ENCODE data around the gene BYSL.

Gene BYSL

GRCh38 chr6:41921712-41921998 is 356 bp downstream of the BYSL start:
- peak overlapping the region; percentile 95 for H3K4me3 ChIP-seq (ENCODE audit: low read length)
- no peaks in the 10 kb centered on the region for H3K9me2 ChIP-seq (replicated peaks; ENCODE audit: control insufficient read depth, low read length)

DNA sequence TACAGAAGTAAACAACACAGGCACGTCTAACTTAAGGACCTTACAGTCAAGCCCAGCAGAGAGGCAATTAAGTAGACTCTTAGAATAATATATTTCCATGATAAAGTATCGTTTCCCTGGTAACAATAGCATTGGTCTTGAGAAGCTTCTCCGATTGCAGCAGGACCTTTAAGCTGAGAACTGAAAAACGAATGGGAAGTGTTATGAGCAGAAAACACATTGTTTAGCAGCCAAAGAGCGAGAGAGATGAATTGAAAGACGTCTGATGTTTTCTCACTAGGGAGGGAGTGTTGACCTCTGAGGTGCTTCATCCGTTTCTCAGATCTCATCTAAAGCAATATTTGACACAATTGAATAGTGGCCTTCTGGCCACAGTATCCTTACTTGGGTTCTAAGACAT is 855 bp downstream of the BYSL start:
- 0 out of 2 replicates have a peak, but pooled peaks cover 4% of the 10 kb centered on the region for H3F3A ChIP-seq (ENCODE audit: control insufficient read depth, insufficient read depth)
- no peaks in the 10 kb centered on the region for H3K9me3 ChIP-seq (ENCODE audit: control insufficient read depth, insufficient read depth, low read length)
- peak overlapping the region; percentile 95 for H3K4me3 ChIP-seq (ENCODE audit: low read length)
- no peaks in the 10 kb centered on the region for H3K9me2 ChIP-seq (replicated peaks; ENCODE audit: control insufficient read depth, low read length)
- H3K4me2 ChIP-seq (ENCODE audit: low read length) = peak overlapping the region; percentile 82
- peak overlapping the region; percentile 80 for H3K27ac ChIP-seq (ENCODE audit: low read depth, low read length)
- peaks cover 38% of the 10 kb centered on the region for H3K4me1 ChIP-seq (ENCODE audit: control insufficient read depth, low read length)
- peaks cover 52% of the 10 kb centered on the region for H3K36me3 ChIP-seq (ENCODE audit: control insufficient read depth, low read length)
- no peaks in the 10 kb centered on the region for H3K27me3 ChIP-seq (ENCODE audit: control insufficient read depth, low read length)
- H3K79me2 ChIP-seq (ENCODE audit: control insufficient read depth, low read length) = peaks cover 90% of the 10 kb centered on the region
- H4K20me1 ChIP-seq (ENCODE audit: control insufficient read depth, insufficient read depth, low read depth, low read length) = peaks cover 6% of the 10 kb centered on the region; the same call in 1 of the 2 replicates
- no peak for TF ChIP-seq EZH2phosphoT487 (IDR thresholded peaks at IDR 0.05; ENCODE audit: borderline replicate concordance, low read length)
- no peak for TF ChIP-seq CTCF (IDR thresholded peaks at IDR 0.05; ENCODE audit: low read depth, low read length, poor library complexity, severe bottlenecking)

More at GRCh38 chr6:41921712-41921998, 356 bp downstream of the BYSL start:
- peak overlapping the region; percentile 80 for H3K27ac ChIP-seq (ENCODE audit: low read depth, low read length)
- peaks cover 50% of the 10 kb centered on the region for H3K36me3 ChIP-seq (ENCODE audit: control insufficient read depth, low read length)
- H3F3A ChIP-seq (ENCODE audit: control insufficient read depth, insufficient read depth) = 0 out of 2 replicates have a peak, but pooled peaks cover 2% of the 10 kb centered on the region
- H4K20me1 ChIP-seq (ENCODE audit: control insufficient read depth, insufficient read depth, low read depth, low read length) = peaks cover 6% of the 10 kb centered on the region; the same call in 1 of the 2 replicates
- H3K9me3 ChIP-seq (ENCODE audit: control insufficient read depth, insufficient read depth, low read length) = no peaks in the 10 kb centered on the region
- peaks cover 38% of the 10 kb centered on the region for H3K4me1 ChIP-seq (ENCODE audit: control insufficient read depth, low read length)
- TF ChIP-seq EZH2phosphoT487 (IDR thresholded peaks at IDR 0.05; ENCODE audit: borderline replicate concordance, low read length) = no peak
- no peak for TF ChIP-seq CTCF (IDR thresholded peaks at IDR 0.05; ENCODE audit: low read depth, low read length, poor library complexity, severe bottlenecking)
- H3K79me2 ChIP-seq (ENCODE audit: control insufficient read depth, low read length) = peaks cover 87% of the 10 kb centered on the region
- H3K4me2 ChIP-seq (ENCODE audit: low read length) = peak overlapping the region; percentile 82
- no peaks in the 10 kb centered on the region for H3K27me3 ChIP-seq (ENCODE audit: control insufficient read depth, low read length)

GRCh38 chr6:41927253-41927652 is 6.0 kb downstream of the BYSL start:
- Histone ChIP-seq H3K4me2 (ENCODE audit: low read length) (no peak overlapping the region), H3K36me3 (ENCODE audit: control insufficient read depth, low read length) (peaks cover 89% of the 10 kb centered on the region)

More at GRCh38 chr6:41927253-41927652, 6.0 kb downstream of the BYSL start:
- H3K9me3 ChIP-seq (ENCODE audit: control insufficient read depth, insufficient read depth, low read length) = no peaks in the 10 kb centered on the region
- peaks cover 6% of the 10 kb centered on the region; the same call in 1 of the 2 replicates for H4K20me1 ChIP-seq (ENCODE audit: control insufficient read depth, insufficient read depth, low read depth, low read length)
- peaks cover 19% of the 10 kb centered on the region for H3F3A ChIP-seq (ENCODE audit: control insufficient read depth, insufficient read depth)
- peaks cover 36% of the 10 kb centered on the region for H3K4me1 ChIP-seq (ENCODE audit: control insufficient read depth, low read length)
- H3K9me2 ChIP-seq (replicated peaks; ENCODE audit: control insufficient read depth, low read length) = no peaks in the 10 kb centered on the region
- H3K79me2 ChIP-seq (ENCODE audit: control insufficient read depth, low read length) = peaks cover 86% of the 10 kb centered on the region
- no peak overlapping the region for H3K4me3 ChIP-seq (ENCODE audit: low read length)
- no peaks in the 10 kb centered on the region for H3K27me3 ChIP-seq (ENCODE audit: control insufficient read depth, low read length)
- no peak overlapping the region for H3K27ac ChIP-seq (ENCODE audit: low read depth, low read length)
- TF ChIP-seq EZH2phosphoT487 (IDR thresholded peaks at IDR 0.05; ENCODE audit: borderline replicate concordance, low read length) (no peak), CTCF (IDR thresholded peaks at IDR 0.05; ENCODE audit: low read depth, low read length, poor library complexity, severe bottlenecking) (no peak)
